OCI-LY7 (cell line): ENCODE measurements around the gene UBE2K.

Experiments used
- EZH2phosphoT487 ChIP-seq: fragments of 200-600 bp; sonication (generic); IDR thresholded peaks from 2 replicates; pipeline ENCODE4 v1.6.1; 2018; ENCODE audit warnings: low read depth, borderline replicate concordance, mild to moderate bottlenecking, mixed run types, antibody characterized with exemption, low read length, moderate library complexity, mixed read lengths
- TF ChIP-seq, protein P1 (sequence below): fragments of 200-600 bp; sonication (generic); conservative IDR thresholded peaks from 2 replicates; pipeline ENCODE4 v1.5.1; 2014; ENCODE audit warnings: mild to moderate bottlenecking, antibody characterized with exemption, low read length, moderate library complexity, mixed read lengths

DNA sequence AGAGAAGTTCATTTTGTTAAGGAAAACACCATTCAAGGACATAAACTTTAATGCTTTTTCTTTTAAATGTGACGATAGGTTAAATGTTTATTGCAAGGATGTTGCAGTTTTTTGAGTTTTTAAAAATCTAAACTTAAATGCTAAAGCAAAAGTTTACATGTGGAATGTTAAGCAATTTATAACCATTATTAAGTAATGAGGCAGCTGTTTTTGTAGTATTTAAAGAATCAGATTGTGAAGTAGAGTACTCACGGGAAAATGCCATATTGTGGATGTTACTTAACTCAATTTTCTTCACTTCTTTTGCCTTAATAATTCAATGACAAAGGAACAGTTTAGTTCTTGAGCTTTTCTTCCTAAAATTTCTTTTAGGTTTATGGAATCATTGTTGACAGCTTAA, 43.5 kb downstream of the UBE2K start:
- TF ChIP-seq, protein P1, sequence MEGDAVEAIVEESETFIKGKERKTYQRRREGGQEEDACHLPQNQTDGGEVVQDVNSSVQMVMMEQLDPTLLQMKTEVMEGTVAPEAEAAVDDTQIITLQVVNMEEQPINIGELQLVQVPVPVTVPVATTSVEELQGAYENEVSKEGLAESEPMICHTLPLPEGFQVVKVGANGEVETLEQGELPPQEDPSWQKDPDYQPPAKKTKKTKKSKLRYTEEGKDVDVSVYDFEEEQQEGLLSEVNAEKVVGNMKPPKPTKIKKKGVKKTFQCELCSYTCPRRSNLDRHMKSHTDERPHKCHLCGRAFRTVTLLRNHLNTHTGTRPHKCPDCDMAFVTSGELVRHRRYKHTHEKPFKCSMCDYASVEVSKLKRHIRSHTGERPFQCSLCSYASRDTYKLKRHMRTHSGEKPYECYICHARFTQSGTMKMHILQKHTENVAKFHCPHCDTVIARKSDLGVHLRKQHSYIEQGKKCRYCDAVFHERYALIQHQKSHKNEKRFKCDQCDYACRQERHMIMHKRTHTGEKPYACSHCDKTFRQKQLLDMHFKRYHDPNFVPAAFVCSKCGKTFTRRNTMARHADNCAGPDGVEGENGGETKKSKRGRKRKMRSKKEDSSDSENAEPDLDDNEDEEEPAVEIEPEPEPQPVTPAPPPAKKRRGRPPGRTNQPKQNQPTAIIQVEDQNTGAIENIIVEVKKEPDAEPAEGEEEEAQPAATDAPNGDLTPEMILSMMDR: no peak
- TF ChIP-seq EZH2phosphoT487: no peak
